DND-41 (cell line): ENCODE results near the gene CTBP2.

Experiments used
- ATAC-seq: fragments of 200-7000 bp; cut with Tn5 transposase; 3 replicates; pipeline ENCODE4 v1.9.1; 2021; ENCODE audit warnings: low read depth; ENCODE audit not compliant: insufficient read depth
- DNase-seq: peaks from one replicate; pipeline ENCODE4 v3.0.0-alpha.2; 2020
- H2AFZ ChIP-seq: 2 replicates; pipeline ENCODE4 v1.6.0; 2012; ENCODE audit warnings: low read depth, low read length
- H3K27ac ChIP-seq: 2 replicates; pipeline ENCODE4 v1.5.1; 2012; ENCODE audit warnings: low read length, inconsistent platforms
- H3K27me3 ChIP-seq: fragments of 200-600 bp; sonication (generic); 2 replicates; pipeline ENCODE4 v1.6.0; 2012; ENCODE audit warnings: low read length, mild to moderate bottlenecking, inconsistent platforms; ENCODE audit not compliant: insufficient read depth, poor library complexity
- H3K36me3 ChIP-seq: 2 replicates; pipeline ENCODE4 v1.5.1; 2012; ENCODE audit warnings: low read length, inconsistent platforms; ENCODE audit not compliant: insufficient read depth
- H3K4me1 ChIP-seq: 2 replicates; pipeline ENCODE4 v1.5.1; 2012; ENCODE audit warnings: mild to moderate bottlenecking, low read length; ENCODE audit not compliant: insufficient read depth
- H3K4me2 ChIP-seq: 2 replicates; pipeline ENCODE4 v1.6.0; 2012; ENCODE audit warnings: mild to moderate bottlenecking, moderate library complexity, low read length, inconsistent platforms; ENCODE audit not compliant: insufficient read depth
- H3K4me3 ChIP-seq, 2 experiments: fragments of 200-600 bp in 1 of 2; shearing (Covaris generic) in 1 of 2; 2 replicates each; pipeline ENCODE4 v1.5.1; 2012 to 2016; ENCODE audit warnings: inconsistent platforms in 2 of 2, low read length in 2 of 2, mild to moderate bottlenecking in 2 of 2, low read depth in 1 of 2, moderate library complexity in 1 of 2
- H3K79me2 ChIP-seq: 2 replicates; pipeline ENCODE4 v1.6.0; 2012; ENCODE audit warnings: low read length, inconsistent platforms; ENCODE audit not compliant: insufficient read depth
- H3K9ac ChIP-seq: 2 replicates; pipeline ENCODE4 v1.6.0; 2012; ENCODE audit warnings: low read depth, mild to moderate bottlenecking, inconsistent platforms, low read length, moderate library complexity
- H3K9me3 ChIP-seq: 2 replicates; pipeline ENCODE4 v1.5.1; 2012; ENCODE audit warnings: low read length, moderate library complexity, mild to moderate bottlenecking, inconsistent platforms; ENCODE audit not compliant: insufficient read depth, severe bottlenecking
- H4K20me1 ChIP-seq: 2 replicates; pipeline ENCODE4 v1.6.0; 2012; ENCODE audit warnings: low read length; ENCODE audit not compliant: insufficient read depth
- CTCF ChIP-seq: IDR thresholded peaks from 2 replicates; pipeline ENCODE4 v1.5.1; 2012; ENCODE audit warnings: borderline replicate concordance, low read length, moderate library complexity, mild to moderate bottlenecking; ENCODE audit not compliant: poor library complexity, severe bottlenecking; ENCODE audit errors: extremely low read depth
- EZH2 ChIP-seq: IDR thresholded peaks from 3 replicates; pipeline ENCODE4 v1.6.1; 2012; ENCODE audit warnings: borderline replicate concordance, low read depth, mild to moderate bottlenecking, moderate library complexity, low read length, inconsistent platforms; ENCODE audit not compliant: severe bottlenecking

The CTBP2 gene

GRCh38 chr10:124996854-124997215 is 163.5 kb downstream of the CTBP2 start:
- no peak for DNase-seq
- peaks cover 46% of the 10 kb centered on the region for H4K20me1 ChIP-seq
- no peaks in the 10 kb centered on the region for H3K27me3 ChIP-seq
- H3K27ac ChIP-seq, result no peak overlapping the region
- TF ChIP-seq EZH2 (no peak), CTCF (no peak)
- H3K79me2 ChIP-seq, result no peaks in the 10 kb centered on the region
- no peak for ATAC-seq
- no peak overlapping the region for H3K9ac ChIP-seq
- H3K36me3 ChIP-seq, result peaks cover 75% of the 10 kb centered on the region
- no peak overlapping the region for H3K4me2 ChIP-seq
- no peaks in the 10 kb centered on the region for H3K9me3 ChIP-seq
- H3K4me1 ChIP-seq, result peaks cover 16% of the 10 kb centered on the region
- H3K4me3 ChIP-seq, result no peak overlapping the region
- no peak overlapping the region for H2AFZ ChIP-seq

GRCh38 chr10:124996127-124996853 is 164.1 kb downstream of the CTBP2 start:
- Histone ChIP-seq H3K27me3 (no peaks in the 10 kb centered on the region), H3K79me2 (no peaks in the 10 kb centered on the region)

GRCh38 chr10:124995605-124996004 is 164.8 kb downstream of the CTBP2 start:
- H3K36me3 ChIP-seq, result peaks cover 81% of the 10 kb centered on the region
- peaks cover 13% of the 10 kb centered on the region for H3K4me1 ChIP-seq
- no peaks in the 10 kb centered on the region for H3K79me2 ChIP-seq
- H4K20me1 ChIP-seq, result peaks cover 42% of the 10 kb centered on the region
- no peaks in the 10 kb centered on the region for H3K27me3 ChIP-seq
- no peak overlapping the region for H3K27ac ChIP-seq
- H3K9me3 ChIP-seq, result no peaks in the 10 kb centered on the region
- no peak for ATAC-seq
- TF ChIP-seq CTCF (no peak), EZH2 (no peak)
- H3K4me3 ChIP-seq, result no peak overlapping the region
- H3K9ac ChIP-seq, result no peak overlapping the region
- no peak for DNase-seq
- H2AFZ ChIP-seq, result no peak overlapping the region
- H3K4me2 ChIP-seq, result no peak overlapping the region

More at GRCh38 chr10:124996127-124996853, 164.1 kb downstream of the CTBP2 start:
- DNase-seq (no peak), ATAC-seq (no peak)
- Histone ChIP-seq H2AFZ (no peak overlapping the region), H3K9ac (no peak overlapping the region), H3K36me3 (peaks cover 74% of the 10 kb centered on the region), H4K20me1 (peaks cover 44% of the 10 kb centered on the region), H3K4me1 (peaks cover 16% of the 10 kb centered on the region), H3K4me2 (no peak overlapping the region), H3K27ac (no peak overlapping the region), H3K4me3 (no peak overlapping the region), H3K9me3 (no peaks in the 10 kb centered on the region)
- TF ChIP-seq CTCF, result no peak
- TF ChIP-seq EZH2, result no peak
